Left kidney (tissue), 2 donors: ENCODE data around the gene NTPCR. TPM values are rescaled to one million over a fixed set of nuclear protein-coding genes. Genes with fewer than 3 reads are reported as not detected.
"Not testable (repeated sequence)": the region's sequence is repeated elsewhere in the genome, so short reads cannot be mapped to it uniquely, and the experiment has no call there.

Source experiments
- DNase-seq: peaks from one replicate; pipeline ENCODE4 v3.0.0-alpha.2; 2013
- polyA plus RNA-seq: library from polyadenylated mRNA; unstranded; fragments of 120-200 nt; gene quantifications from one replicate; pipeline ENCODE4 v1.2.1, GENCODE V29; 2013; ENCODE audit not compliant: insufficient read length

NTPCR gene
- polyA plus RNA-seq, 1 donor = 77.3 TPM

DNA sequence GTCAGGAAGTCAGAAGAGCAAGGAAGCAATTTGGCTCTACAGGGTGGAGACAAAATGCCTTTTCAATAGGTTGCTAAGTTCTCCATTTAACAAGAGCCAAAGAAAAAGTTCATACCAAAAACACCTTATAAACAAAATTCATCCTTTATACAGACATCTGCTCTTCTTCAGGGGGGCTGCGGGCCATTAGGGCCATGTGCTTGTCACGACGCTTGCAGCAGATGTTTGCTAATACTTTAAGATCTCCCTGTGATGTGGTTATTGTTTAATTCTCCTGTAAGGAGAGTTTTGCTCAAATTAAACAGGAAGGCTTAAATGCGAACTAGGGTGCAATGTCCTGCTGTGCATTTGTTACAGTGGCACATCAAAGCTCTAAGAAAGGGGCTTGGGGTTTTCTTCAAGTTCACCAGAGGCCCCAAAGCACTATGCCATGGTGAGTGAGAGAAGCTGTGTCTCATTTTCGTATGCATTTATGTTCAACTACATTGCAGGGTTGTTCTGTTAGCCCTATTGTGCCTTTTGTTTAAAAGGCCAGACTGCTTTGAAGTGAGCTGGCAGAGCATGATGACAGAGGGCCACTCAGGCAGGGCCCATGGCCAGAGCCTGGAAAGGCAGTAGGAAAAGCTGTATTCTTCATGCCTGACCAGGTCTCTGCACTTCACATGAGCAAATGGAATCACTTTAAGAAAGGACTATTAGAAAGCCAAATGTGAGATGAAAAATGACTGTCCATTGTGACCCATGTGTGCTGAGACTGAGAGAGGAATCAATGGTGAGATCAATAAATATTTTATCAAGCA is 24.8 kb upstream of the NTPCR start:
- DNase-seq = no peak

GRCh38 chr1:232927166-232927565 is 23.2 kb upstream of the NTPCR start:
- not testable (repeated sequence) for DNase-seq

DNA sequence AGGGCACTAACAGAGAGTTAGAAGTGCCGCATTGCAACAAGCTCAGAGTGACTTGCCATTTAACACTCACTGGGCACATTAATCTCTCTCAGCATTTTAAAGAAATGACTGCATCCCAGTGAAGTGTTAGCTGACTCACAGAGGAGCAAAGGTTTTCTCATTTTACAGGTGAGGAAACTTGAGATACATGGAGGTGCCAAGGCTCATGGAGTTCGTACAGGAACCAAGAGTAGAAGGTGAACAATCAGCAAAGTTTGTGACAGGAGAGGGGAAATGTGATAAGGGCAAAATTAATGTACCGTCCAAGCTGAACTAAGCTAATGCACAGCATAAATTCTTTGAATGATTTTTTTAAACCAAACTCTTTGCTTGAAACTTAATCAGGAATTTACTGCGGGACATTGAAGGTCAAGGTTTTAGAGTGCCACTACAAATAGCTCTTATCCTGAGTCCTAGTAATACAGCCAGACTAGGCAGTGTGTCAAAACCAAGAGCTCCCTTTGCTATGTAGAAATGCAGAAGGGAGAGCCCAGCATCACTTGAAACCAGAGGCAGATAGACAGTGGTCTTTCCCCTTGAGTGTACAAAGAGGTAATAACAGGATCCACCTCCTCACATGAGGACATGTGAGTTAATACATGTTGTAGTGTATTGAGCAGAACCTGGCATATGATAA is 22.4 kb upstream of the NTPCR start:
- peak; percentile 57 for DNase-seq

DNA sequence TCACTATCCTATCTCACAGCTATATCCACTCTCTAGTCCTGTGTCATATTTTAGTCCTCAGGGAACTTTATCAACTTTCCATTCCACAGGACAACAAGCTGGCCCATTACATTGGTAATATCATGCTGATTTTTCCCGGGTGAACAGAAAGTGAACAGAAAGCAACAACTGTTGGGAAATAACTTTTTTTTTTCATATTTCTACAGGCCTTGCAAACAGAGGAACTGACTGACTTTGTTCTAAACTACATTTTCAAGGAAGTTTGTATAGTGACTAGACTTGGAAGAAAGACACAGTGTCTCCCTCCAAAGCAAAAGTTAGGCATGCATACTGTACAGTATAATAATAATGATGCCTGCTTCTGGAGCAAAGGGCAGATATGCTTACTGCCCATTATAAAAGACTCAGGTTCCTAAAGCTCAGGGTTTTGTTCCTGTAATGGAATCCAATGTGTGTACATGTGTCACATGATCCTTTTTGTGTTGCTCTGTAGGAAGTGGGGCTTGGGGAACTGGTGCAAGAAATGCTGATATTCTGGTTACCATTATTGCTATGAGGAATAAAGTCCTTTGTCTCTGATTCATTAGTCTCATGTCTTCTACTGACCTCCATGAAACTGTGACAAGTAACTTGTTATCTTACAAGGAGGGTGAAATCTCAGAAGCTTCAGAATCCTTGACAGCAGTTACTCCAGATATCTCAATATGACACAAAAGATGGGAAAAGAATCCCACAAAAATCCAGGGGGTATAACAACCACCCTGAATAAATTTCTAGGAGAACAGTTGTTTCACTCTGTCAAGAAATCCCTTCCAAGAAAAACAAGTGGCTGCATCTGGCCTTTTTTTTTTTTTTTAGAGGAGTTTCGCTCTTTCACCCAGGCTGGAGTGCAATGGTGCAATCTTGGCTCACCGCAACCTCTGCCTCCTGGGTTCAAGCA is 17.7 kb upstream of the NTPCR start:
- DNase-seq = no peak

GRCh38 chr1:232936941-232937340 is 13.5 kb upstream of the NTPCR start:
- no peak for DNase-seq

DNA sequence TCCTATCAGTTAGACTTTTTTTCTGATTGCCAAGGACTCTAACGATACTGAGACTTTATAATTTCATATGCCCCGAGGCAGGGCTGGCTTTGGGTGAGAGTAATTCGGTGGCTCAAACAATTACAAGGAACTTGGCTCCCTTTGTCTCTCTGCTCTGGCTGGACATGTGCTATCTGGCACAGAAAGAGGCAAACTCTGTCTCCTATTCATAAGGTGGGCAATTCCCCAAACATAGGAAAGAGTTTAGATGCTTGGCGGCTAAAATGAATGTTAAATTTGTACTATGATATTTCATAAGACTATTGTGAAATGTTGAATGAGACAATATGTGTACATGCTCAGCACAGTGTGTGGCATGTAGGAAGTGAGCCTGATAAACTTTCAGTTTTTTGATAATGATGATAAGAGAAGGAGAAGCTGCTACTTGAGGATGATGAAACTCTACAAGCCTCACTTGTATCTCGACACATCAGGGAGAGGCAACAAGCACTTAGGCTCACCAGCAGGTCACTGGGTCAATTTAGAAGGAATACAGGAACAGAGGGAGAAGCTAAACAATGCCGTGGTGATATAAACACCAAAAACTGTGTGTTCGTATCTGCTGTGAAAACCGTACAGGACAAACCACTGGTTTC is 12.6 kb upstream of the NTPCR start:
- no peak for DNase-seq

DNA sequence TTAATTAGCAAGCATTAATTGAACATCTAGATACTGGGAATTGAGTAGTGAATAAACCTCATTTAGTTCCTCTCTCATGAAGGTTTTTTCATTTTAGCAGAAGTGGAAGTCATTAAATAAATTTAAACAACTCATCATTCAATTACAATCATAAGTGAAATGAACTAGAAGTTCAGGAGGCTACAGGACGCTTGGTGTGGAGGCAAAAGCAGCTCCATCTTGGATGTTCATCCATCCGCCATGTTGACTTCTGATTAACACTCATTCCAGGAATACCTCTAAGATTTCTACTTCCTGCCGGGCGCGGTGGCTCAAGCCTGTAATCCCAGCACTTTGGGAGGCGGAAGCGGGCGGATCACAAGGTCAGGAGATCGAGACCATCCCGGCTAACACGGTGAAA is 11.5 kb upstream of the NTPCR start:
- DNase-seq = no peak

- DNase-seq = no peak
Observed at GRCh38 chr1:232939748-232940147, 10.7 kb upstream of the NTPCR start.

- no peak for DNase-seq
Observed at GRCh38 chr1:232940262-232940661, 10.1 kb upstream of the NTPCR start.

- DNase-seq = no peak
Observed at GRCh38 chr1:232942413-232943294, 7.8 kb upstream of the NTPCR start.

GRCh38 chr1:232943679-232944252 is 6.6 kb upstream of the NTPCR start:
- DNase-seq = peak; percentile 76

GRCh38 chr1:232944347-232944746 is 6.1 kb upstream of the NTPCR start:
- DNase-seq = no peak

- DNase-seq = no peak
Observed at GRCh38 chr1:232949636-232950196, 695 bp upstream of the NTPCR start.

DNA sequence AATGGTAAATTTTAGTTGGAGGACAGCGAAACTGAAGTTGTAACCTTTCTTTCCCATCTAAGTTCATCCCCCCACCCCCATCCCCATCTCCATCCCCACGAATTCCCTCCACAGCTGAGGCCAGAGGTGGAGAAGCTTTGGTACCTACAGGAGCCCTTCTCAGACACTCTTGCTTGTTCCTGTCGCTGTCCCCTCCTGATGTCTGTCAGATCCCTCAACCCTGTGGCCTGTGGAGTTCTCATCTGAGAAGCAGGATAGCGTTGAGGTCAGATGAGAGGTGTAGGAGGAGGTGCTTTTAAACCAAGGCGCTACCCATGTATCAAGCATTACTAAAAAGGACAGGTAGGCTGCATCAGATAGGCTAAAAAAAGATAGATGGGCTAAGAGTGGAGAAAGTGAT is 769 bp downstream of the NTPCR start:
- no peak for DNase-seq

DNA sequence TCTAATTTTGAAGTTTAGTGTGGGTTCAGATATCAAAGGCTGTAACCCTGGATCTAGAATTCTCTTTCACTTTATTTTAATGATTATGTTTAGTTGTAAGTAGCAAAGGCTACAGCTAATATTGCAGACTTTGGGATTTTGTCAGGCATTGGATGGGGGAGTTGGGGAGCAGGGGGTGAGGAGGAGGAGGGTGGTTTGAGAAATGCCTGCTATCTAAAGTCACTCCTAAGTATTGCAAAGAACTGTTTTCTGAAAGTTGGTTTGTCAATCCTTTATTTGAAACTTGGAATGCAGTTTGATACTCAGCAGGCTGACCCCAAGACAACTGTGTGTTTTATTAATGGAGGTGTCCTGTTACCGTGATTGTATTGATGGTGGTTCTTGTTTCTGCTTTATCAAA is 1.2 kb downstream of the NTPCR start:
- DNase-seq = no peak

DNA sequence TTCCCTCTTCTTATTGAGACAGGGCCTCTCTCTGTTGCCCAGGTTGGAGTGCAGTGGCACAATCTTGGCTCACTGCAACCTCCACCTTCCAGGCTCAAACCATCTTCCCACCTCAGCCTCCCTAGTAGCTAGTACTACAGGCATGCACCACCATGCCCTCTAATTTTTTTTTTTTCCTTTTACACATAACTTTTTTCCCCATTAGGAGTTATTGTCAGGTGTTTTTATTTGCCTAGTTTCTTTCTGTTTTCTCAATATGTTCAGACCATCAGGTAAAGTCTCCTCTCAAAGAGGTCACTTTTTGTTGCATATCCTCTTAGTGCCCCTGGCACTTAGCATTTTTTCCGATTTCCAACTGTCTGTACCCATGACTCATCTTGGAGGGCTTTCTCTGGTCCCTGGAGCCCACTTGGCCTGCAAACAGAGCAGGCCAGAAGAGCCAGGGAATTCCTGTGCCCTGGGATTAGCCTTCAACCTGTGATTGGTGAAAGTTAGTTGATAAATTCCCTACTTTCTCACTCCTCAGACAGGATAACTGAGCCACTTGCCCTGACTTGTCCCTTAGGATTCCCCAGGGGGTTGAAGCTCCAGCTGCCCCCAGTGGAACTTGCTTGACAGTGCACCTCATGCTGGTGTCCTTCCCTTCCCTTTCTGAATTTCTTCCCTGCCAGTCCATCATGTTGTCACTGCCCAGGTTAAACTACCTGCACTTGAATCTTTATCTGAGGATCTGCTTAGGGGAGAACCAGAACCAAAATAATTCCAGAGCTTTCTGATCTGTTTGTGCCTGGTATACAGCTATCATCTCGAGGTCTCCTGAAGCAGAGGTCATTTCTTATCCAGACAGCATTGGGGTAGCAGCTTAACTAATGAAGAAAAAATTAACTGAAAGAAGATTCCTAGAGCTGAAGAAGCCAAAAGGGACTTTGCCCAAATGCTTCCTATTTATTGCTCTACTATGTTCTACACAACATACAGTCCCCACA is 2.4 kb downstream of the NTPCR start:
- no peak for DNase-seq

DNA sequence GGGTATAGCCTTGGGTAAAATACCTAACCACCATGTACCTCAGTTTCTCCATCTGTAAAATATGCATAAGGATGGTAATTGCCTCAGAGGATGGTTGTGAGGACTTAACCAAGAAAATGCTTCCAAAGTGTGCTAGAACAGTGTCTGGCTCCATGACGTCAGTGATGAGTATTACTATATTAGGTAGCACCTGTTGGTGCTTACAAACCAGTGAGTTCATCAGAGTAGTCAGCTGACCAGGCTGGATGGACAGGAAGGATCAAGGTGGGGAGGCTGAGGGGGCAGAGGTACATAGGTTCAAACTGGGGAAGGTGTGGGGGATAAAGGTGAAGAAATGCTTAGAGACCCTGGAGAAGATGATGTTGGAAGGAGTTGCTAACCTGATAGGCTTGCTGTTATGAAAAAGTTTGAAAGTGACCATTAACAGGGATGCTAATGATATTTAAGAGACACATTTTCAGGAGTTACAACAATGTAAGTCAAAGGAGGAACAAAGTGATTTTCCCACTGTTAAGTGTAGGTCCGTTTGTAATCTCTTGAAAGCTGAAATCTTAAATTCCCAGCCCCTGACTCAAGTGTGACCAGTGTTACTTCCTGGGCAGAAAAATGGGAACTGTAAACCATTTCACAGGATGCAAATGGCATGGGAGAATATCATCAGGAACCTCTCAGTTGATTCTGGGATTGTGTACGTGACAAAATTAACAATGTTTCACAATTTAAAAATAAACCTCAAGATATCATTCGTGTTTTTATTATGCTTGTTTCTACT is 4.4 kb downstream of the NTPCR start:
- no peak for DNase-seq

DNA sequence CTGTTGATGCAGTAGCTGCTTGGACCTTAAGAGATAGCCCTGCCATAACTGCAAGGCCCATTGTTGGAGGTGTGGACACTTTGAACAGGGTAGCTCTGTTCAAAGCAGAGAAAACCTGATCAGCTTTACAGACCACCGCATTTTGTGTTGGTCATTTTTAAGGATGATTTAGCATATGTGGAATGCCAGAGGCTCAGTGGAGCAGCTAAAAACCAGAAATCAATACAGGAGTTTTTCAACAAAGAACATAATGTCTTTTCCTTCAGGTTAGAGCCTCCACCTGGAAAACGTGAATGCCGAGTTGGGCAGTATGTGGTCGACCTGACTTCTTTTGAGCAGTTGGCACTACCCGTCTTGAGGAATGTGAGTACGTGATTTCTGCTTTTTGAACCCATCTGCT is 5.7 kb downstream of the NTPCR start:
- no peak for DNase-seq
